HUDEP-2 (cell line): Measurements from ENCODE around the gene CPPED1.

ENCODE experiments used
- DNase-seq, 76 experiments: peaks; one replicate each; lab custom pipeline; 2025; ENCODE audit not compliant: unreplicated experiment in 76 of 76; lab: John Stamatoyannopoulos, UW

Gene CPPED1

GRCh38 chr16:12653820-12654392 is 149.8 kb downstream of the CPPED1 start:
- DNase-seq = no peak

DNA sequence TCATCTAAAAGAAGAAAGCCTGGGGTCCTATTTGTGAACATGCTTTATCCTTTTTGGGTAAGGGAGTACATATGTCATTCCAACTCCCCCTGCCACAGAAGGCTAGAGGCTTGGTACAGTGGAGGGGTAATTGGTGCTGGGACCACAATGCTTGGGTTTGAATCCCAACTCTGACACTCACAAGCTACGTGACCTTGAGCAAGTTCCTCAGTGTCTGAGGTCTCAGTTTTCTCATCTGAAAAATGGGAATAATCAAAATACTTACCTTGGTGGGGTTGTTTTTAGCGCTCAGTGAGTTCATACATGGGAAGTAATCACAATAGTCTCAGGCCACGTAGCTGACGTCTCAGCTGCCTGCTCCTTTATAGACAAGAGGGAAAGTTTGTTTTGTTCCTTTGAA is 150.8 kb downstream of the CPPED1 start:
- no peak for DNase-seq

GRCh38 chr16:12651765-12652512 is 151.7 kb downstream of the CPPED1 start:
- DNase-seq = no peak

GRCh38 chr16:12649356-12649755 is 154.3 kb downstream of the CPPED1 start:
- no peak for DNase-seq

DNA sequence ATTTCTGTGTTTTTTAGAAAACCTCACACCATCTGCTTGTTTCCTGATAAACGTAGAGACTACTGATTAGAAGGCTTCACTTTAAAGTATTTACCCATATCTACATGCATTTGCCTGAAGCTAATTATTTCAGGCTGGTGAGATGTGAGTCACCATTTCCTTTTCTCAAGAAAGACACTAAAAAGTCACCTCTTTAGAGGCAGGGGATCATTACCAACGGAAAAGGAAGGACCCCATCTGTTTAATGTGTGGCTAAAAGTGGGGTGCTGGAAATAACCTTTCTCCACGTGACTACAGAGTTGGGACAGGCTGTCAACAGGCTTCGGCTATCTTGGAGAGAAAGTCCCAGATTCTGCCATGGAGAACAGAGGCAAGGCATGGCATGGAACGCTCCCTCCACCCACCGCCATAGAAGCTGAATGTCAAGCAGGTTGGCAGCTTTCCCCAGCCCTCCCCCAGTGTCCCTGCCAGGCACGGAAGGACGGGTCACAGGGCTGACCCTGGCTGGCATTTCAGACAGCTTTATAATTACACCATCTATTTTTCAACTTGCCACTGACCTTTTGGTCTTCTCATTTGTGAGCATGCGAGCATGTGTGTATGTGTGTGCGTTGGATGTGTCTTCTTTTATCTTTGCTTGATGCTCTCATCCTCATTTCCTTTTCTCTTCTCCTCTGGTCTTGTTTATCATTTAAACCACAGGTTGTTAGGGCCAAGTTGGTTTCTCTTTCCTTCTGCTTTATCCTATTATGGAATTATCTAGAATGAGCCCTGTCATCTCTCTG is 157.0 kb downstream of the CPPED1 start:
- DNase-seq = peak in 11 of 76 experiments; percentile 1 to 45 (median 7)

GRCh38 chr16:12646098-12646489 is 157.6 kb downstream of the CPPED1 start:
- no peak for DNase-seq

GRCh38 chr16:12643034-12643455 is 160.6 kb downstream of the CPPED1 start:
- DNase-seq = no peak

DNA sequence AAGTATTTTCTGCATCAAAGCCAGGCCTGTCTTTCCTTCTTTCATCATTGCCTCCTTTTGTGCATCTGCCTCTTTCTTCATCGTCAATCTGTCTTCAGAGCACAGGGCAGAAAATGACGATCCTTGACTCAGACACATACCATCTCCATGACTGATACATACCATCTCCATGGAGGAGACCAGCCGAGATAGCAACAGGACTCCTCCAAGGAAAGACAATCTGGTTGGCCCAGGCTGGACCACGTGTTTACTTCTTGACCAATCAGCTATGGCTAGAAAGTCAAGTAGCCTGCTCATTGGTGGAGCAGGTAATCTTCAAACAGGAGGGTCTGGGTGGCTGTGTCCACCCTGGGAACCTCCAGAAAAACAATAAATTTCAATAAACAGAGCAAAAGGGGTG is 164.6 kb downstream of the CPPED1 start:
- DNase-seq = no peak

DNA sequence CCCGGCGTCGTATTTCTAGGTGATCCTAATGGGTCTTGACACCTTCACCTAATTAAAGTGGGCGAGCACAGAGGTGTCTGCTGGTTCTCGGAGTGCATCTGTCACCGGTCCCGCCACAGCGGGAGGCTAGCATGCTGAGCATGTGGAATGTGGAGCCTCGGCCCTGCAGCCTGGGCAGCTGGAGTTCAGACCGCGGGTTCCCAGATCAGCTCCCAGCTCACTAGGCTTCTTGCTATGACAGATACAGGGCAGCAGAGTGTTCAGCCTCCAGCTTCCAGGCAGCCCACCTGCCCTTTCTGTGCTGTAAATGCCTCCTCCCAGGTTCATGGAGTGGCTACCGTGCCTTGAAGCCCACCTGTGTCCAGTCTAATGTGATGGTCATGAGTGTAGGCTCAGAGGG is 166.7 kb downstream of the CPPED1 start:
- no peak for DNase-seq

- DNase-seq = no peak
These were observed 174.4 kb downstream of the CPPED1 start for GRCh38 chr16:12629271-12629670.

- no peak for DNase-seq
These were observed 175.2 kb downstream of the CPPED1 start for GRCh38 chr16:12628536-12628935.

- DNase-seq = no peak
These were observed 176.3 kb downstream of the CPPED1 start for GRCh38 chr16:12627394-12627793.

GRCh38 chr16:12626411-12626810 is 177.3 kb downstream of the CPPED1 start:
- no peak for DNase-seq

GRCh38 chr16:12625716-12626115 is 178.0 kb downstream of the CPPED1 start:
- no peak for DNase-seq

DNA sequence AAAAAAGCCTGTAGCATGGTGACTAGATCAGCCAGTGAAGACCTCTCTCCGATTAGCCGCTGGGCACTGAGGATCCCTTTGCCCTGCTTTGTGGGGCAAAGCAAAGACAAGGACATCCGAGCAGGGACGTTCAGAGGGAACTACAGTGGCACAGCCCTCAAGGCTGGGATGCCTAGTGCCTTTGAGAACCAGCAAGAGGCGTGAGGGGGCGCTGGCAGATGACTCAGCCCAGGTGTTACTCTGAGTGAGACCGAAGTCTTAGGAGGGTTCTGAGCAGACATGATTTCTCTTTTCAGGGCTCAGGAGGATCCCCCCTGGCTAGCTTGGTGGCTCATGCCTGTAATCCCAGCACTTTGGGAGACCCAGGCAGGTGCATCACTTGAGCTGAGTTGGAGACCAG is 178.6 kb downstream of the CPPED1 start:
- DNase-seq = no peak

- DNase-seq = no peak
These were observed 183.5 kb downstream of the CPPED1 start for GRCh38 chr16:12620150-12620549.

- no peak for DNase-seq
These were observed 185.2 kb downstream of the CPPED1 start for GRCh38 chr16:12618515-12618914.

DNA sequence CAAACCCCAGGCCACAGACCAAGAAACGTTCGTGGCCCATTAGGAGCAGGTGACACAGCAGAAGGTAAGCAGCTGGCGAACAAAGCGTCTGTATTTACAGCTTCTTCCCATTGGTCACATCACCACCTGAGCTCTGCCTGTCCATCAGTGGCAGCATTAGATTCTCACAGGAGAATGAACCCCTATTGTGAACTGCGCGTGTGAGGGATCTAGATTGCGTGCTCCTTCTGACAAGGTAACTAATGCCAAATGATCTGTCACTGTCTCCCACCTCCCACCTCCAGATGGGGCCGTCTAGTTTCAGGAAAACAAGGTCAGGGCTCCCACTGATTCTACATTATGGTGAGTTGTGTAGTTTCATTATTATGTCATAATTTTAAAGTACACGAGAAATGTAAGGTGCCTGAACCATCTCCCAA is 186.3 kb downstream of the CPPED1 start:
- no peak for DNase-seq

- no peak for DNase-seq
These were observed 188.9 kb downstream of the CPPED1 start for GRCh38 chr16:12614662-12615278.

DNA sequence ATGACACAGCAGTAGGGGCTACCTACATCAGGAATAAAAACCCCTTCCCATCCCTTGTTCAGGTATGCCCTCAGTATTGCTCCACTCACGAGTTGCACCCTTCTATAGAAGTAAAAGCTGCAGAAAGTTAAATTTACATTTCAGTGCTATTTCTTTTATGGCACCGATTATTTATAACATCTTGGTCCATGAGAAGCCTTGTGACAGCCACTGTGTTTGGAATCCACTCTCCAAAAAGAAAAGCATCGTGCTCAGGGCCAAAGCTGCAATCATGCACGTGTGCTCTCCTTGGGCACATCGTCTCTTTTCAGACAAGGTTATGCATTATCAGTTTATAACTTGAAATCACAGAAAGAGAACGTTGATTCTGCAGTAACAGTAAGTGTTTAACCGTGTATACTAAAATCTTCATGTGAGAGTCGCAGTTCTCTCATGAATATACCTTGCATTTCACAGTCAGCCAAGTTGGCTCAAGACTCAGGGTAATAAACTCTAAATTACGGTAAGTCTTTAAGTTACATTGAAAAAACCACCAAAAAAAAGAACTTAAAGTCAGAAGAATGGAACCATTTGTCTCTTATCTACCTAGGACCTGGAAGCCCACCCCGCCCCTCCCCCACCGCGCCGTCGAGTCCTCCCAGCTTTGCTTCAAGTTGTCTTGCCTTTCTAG is 189.6 kb downstream of the CPPED1 start:
- no peak for DNase-seq
